Sigmoid colon (tissue), 3 donors: Measurements from ENCODE around the gene TNKS2.

Experiments used
- CTCF ChIP-seq, 4 experiments: fragments of 450-650 bp in 3 of 4; fragments of 200-600 bp in 1 of 4; IDR thresholded peaks; one replicate each; pipeline ENCODE4 v1.5.1; 2016 to 2019; ENCODE audit warnings: antibody characterized with exemption in 4 of 4, mild to moderate bottlenecking in 3 of 4, moderate library complexity in 2 of 4
- POLR2A ChIP-seq, 2 donors: fragments of 450-650 bp; IDR thresholded peaks; one replicate each; pipeline ENCODE4 v1.6.1; 2016; ENCODE audit warnings: antibody characterized with exemption in 2 of 2, mild to moderate bottlenecking in 2 of 2, moderate library complexity in 2 of 2

DNA sequence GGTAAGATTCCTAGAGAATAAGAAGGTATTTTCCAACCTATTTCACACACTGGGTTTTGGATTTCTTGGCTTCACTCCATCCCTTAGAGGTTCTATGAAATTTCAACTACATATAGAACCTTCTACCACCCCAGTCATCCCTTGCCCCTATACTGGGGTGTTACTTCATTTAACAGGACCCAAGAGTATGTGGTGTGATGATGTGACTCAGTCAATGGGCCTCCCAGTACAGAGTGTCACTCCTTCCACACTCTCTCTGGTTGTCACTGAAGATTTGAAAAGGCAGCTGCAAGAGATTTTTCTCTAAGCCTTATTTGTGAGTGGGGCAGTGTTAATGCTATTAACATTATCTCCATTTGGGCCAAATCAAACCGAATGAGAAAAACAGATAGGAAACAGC, 77.6 kb downstream of the TNKS2 start:
- TF ChIP-seq CTCF (IDR thresholded peaks at IDR 0.05), result no peak
- no peak for TF ChIP-seq POLR2A (IDR thresholded peaks at IDR 0.05)
